Right forelimb (tissue), 1 donor: ENCODE data around the gene PRMT7.
A peak's percentile ranks its signal among the peaks of the same experiment; 100 is the strongest.

ENCODE experiments used
- DNase-seq: peaks from one replicate; pipeline ENCODE4 v3.0.0-alpha.2; 2018

Gene PRMT7

GRCh38 chr16:68310774-68311511 is at the start of gene PRMT7, which contains the start of gene SLC7A6OS:
Gene PRMT7 (plus strand): TSS chr16:68311019. CDS start chr16:68315980, 4,961 bp downstream.
Gene SLC7A6OS (minus strand): TSS chr16:68310946. CDS start chr16:68310926, 20 bp downstream.
- peak; percentile 94 for DNase-seq

- no peak for DNase-seq
These were observed 47.2 kb upstream of the PRMT7 start for GRCh38 chr16:68263559-68264127.

- peak; percentile 83 for DNase-seq
These were observed 46.4 kb upstream of the PRMT7 start, which contains the start of gene SLC7A6 for GRCh38 chr16:68264128-68265077. Gene SLC7A6 (plus strand): TSS chr16:68264526. CDS start chr16:68274727, 10,201 bp downstream.

GRCh38 chr16:68265078-68265920 is 45.5 kb upstream of the PRMT7 start:
- DNase-seq: no peak

GRCh38 chr16:68267612-68268405 is 43.0 kb upstream of the PRMT7 start:
- DNase-seq: no peak

- DNase-seq: no peak
These were observed 41.0 kb upstream of the PRMT7 start for GRCh38 chr16:68269793-68270192.

GRCh38 chr16:68270353-68270752 is 40.5 kb upstream of the PRMT7 start:
- DNase-seq: no peak

GRCh38 chr16:68272507-68273209 is 38.2 kb upstream of the PRMT7 start:
- DNase-seq: no peak

- DNase-seq: no peak
These were observed 37.4 kb upstream of the PRMT7 start for GRCh38 chr16:68273459-68273858.

GRCh38 chr16:68273896-68274295 is 36.9 kb upstream of the PRMT7 start:
- no peak for DNase-seq

- DNase-seq: no peak
These were observed 36.4 kb upstream of the PRMT7 start for GRCh38 chr16:68274441-68274840.

- DNase-seq: no peak
These were observed 35.1 kb upstream of the PRMT7 start for GRCh38 chr16:68275611-68276191.

GRCh38 chr16:68276223-68276622 is 34.6 kb upstream of the PRMT7 start:
- no peak for DNase-seq

- no peak for DNase-seq
These were observed 30.9 kb upstream of the PRMT7 start for GRCh38 chr16:68279726-68280558.

- DNase-seq: no peak
These were observed 29.3 kb upstream of the PRMT7 start for GRCh38 chr16:68281368-68282063.

- no peak for DNase-seq
These were observed 28.8 kb upstream of the PRMT7 start for GRCh38 chr16:68282064-68282452.

- DNase-seq: no peak
These were observed 27.5 kb upstream of the PRMT7 start for GRCh38 chr16:68283346-68283745.

- DNase-seq: no peak
These were observed 26.8 kb upstream of the PRMT7 start for GRCh38 chr16:68283801-68284598.
